Loucy (cell line): ENCODE measurements around the gene SH3BP4.

ENCODE experiments used
- H2AFZ ChIP-seq: fragments of 200-600 bp; sonication (generic); 2 replicates; pipeline ENCODE4 v1.6.0; 2016; ENCODE audit warnings: antibody characterized with exemption, mild to moderate bottlenecking, low read length, moderate library complexity
- H3F3A ChIP-seq: fragments of 200-600 bp; 2 replicates; pipeline ENCODE4 v1.6.0; 2016; ENCODE audit warnings: antibody characterized with exemption, low read depth, mild to moderate bottlenecking
- H3K27me3 ChIP-seq: fragments of 200-600 bp; sonication (generic); 2 replicates; pipeline ENCODE4 v1.6.1; 2014; ENCODE audit warnings: low read length, mild to moderate bottlenecking; ENCODE audit not compliant: insufficient read depth, poor library complexity, severe bottlenecking
- H3K36me3 ChIP-seq: fragments of 200-600 bp; sonication (generic); 2 replicates; pipeline ENCODE4 v1.6.1; 2016; ENCODE audit warnings: low read length; ENCODE audit not compliant: insufficient read depth
- H3K4me1 ChIP-seq: fragments of 200-600 bp; sonication (generic); 2 replicates; pipeline ENCODE4 v1.5.1; 2014; ENCODE audit warnings: low read length, mild to moderate bottlenecking; ENCODE audit not compliant: insufficient read depth, poor library complexity, severe bottlenecking
- H3K4me2 ChIP-seq: fragments of 200-600 bp; sonication (generic); 2 replicates; pipeline ENCODE4 v1.6.0; 2014; ENCODE audit warnings: antibody characterized with exemption, low read length, low read depth, mild to moderate bottlenecking; ENCODE audit not compliant: poor library complexity, severe bottlenecking
- H3K4me3 ChIP-seq: fragments of 200-600 bp; sonication (generic); 2 replicates; pipeline ENCODE4 v1.5.1; 2014; ENCODE audit warnings: low read length, mild to moderate bottlenecking, mixed read lengths; ENCODE audit not compliant: poor library complexity, severe bottlenecking
- H3K79me2 ChIP-seq: fragments of 200-600 bp; sonication (generic); 2 replicates; pipeline ENCODE4 v1.6.1; 2014; ENCODE audit warnings: low read length; ENCODE audit not compliant: insufficient read depth
- H3K9ac ChIP-seq: fragments of 200-600 bp; sonication (generic); 2 replicates; pipeline ENCODE4 v1.6.0; 2014; ENCODE audit warnings: mild to moderate bottlenecking, low read depth, low read length, moderate library complexity; ENCODE audit not compliant: poor library complexity, severe bottlenecking
- H3K9me2 ChIP-seq: fragments of 200-600 bp; sonication (generic); replicated peaks from 2 replicates; pipeline ENCODE4 v1.6.1; 2016; ENCODE audit warnings: low read depth, low read length, mixed read lengths
- H3K9me3 ChIP-seq: fragments of 200-600 bp; sonication (generic); 2 replicates; pipeline ENCODE4 v1.6.1; 2014; ENCODE audit warnings: mild to moderate bottlenecking, antibody characterized with exemption, low read length, low read depth; ENCODE audit not compliant: insufficient read depth
- H4K20me1 ChIP-seq: fragments of 200-600 bp; sonication (generic); 2 replicates; pipeline ENCODE4 v1.6.0; 2014; ENCODE audit warnings: antibody characterized with exemption, low read length, mild to moderate bottlenecking; ENCODE audit not compliant: insufficient read depth, poor library complexity, severe bottlenecking
- CTCF ChIP-seq: fragments of 200-600 bp; sonication (generic); conservative IDR thresholded peaks from 2 replicates; pipeline ENCODE4 v1.5.1; 2014; ENCODE audit warnings: mild to moderate bottlenecking, antibody characterized with exemption, low read length
- EZH2phosphoT487 ChIP-seq: fragments of 200-600 bp; IDR thresholded peaks from 2 replicates; pipeline ENCODE4 v1.6.1; 2018; ENCODE audit warnings: antibody characterized with exemption, mild to moderate bottlenecking, moderate library complexity, borderline replicate concordance

The SH3BP4 gene

GRCh38 chr2:235024191-235024860 lies 72.5 kb downstream of the SH3BP4 start:
- Histone ChIP-seq H3K4me2 (no peak overlapping the region), H3K4me3 (no peak overlapping the region), H2AFZ (no peak overlapping the region), H3K4me1 (no peaks in the 10 kb centered on the region), H3K9ac (no peak overlapping the region), H3K9me3 (no peaks in the 10 kb centered on the region), H4K20me1 (no peaks in the 10 kb centered on the region), H3K9me2 (no peaks in the 10 kb centered on the region), H3F3A (no peaks in the 10 kb centered on the region), H3K79me2 (no peaks in the 10 kb centered on the region), H3K27me3 (no peaks in the 10 kb centered on the region), H3K36me3 (no peaks in the 10 kb centered on the region)
- TF ChIP-seq CTCF (no peak), EZH2phosphoT487 (no peak)

GRCh38 chr2:235024931-235025773 lies 73.3 kb downstream of the SH3BP4 start:
- no peaks in the 10 kb centered on the region for H3K9me3 ChIP-seq
- no peak overlapping the region for H3K4me3 ChIP-seq
- no peaks in the 10 kb centered on the region for H3K79me2 ChIP-seq
- H3K9ac ChIP-seq, result no peak overlapping the region
- H3K27me3 ChIP-seq, result no peaks in the 10 kb centered on the region
- TF ChIP-seq EZH2phosphoT487 (no peak), CTCF (no peak)
- H3K36me3 ChIP-seq, result no peaks in the 10 kb centered on the region
- no peak overlapping the region for H2AFZ ChIP-seq
- H3K4me2 ChIP-seq, result no peak overlapping the region
- no peaks in the 10 kb centered on the region for H3F3A ChIP-seq
- no peaks in the 10 kb centered on the region for H3K4me1 ChIP-seq
- no peaks in the 10 kb centered on the region for H3K9me2 ChIP-seq
- no peaks in the 10 kb centered on the region for H4K20me1 ChIP-seq

- Histone ChIP-seq H3K79me2 (no peaks in the 10 kb centered on the region), H3K9me3 (no peaks in the 10 kb centered on the region), H3F3A (no peaks in the 10 kb centered on the region), H2AFZ (no peak overlapping the region), H3K9me2 (no peaks in the 10 kb centered on the region), H3K9ac (no peak overlapping the region), H3K27me3 (no peaks in the 10 kb centered on the region), H3K4me1 (no peaks in the 10 kb centered on the region), H3K4me2 (no peak overlapping the region), H3K4me3 (no peak overlapping the region), H3K36me3 (no peaks in the 10 kb centered on the region), H4K20me1 (no peaks in the 10 kb centered on the region)
- TF ChIP-seq CTCF (no peak), EZH2phosphoT487 (no peak)
Observed at GRCh38 chr2:235025800-235026536, 74.2 kb downstream of the SH3BP4 start.
